Omental fat pad (tissue), 4 donors: ENCODE data around the gene JMJD7. TPM values are rescaled to one million over a fixed set of nuclear protein-coding genes. Genes with fewer than 3 reads are reported as not detected.

ENCODE experiments used
- ATAC-seq: fragments of 150-250 bp; one replicate; pipeline ENCODE4 v1.9.1; 2016; ENCODE audit warnings: mild to moderate bottlenecking, moderate library complexity; ENCODE audit not compliant: low FRiP score
- DNase-seq: peaks from one replicate; pipeline ENCODE4 v3.0.0-alpha.2; 2019; ENCODE audit warnings: low spot score
- total RNA-seq, 4 donors: library from RNA; depleted of rRNA; stranded (reverse); fragments of >200 nt; gene quantifications; one replicate each; pipeline ENCODE4 v1.1.0, GENCODE V29; 2016
- TF ChIP-seq, protein P1 (sequence below), 3 donors: fragments of 450-650 bp; IDR thresholded peaks; one replicate each; pipeline ENCODE4 v1.5.1; 2016 to 2017; ENCODE audit warnings: antibody characterized with exemption in 3 of 3, mild to moderate bottlenecking in 3 of 3, moderate library complexity in 2 of 3

JMJD7 gene
- total RNA-seq, 4 donors from 2014 or later, result 3.8 to 11.5 (median 8.5) TPM

DNA sequence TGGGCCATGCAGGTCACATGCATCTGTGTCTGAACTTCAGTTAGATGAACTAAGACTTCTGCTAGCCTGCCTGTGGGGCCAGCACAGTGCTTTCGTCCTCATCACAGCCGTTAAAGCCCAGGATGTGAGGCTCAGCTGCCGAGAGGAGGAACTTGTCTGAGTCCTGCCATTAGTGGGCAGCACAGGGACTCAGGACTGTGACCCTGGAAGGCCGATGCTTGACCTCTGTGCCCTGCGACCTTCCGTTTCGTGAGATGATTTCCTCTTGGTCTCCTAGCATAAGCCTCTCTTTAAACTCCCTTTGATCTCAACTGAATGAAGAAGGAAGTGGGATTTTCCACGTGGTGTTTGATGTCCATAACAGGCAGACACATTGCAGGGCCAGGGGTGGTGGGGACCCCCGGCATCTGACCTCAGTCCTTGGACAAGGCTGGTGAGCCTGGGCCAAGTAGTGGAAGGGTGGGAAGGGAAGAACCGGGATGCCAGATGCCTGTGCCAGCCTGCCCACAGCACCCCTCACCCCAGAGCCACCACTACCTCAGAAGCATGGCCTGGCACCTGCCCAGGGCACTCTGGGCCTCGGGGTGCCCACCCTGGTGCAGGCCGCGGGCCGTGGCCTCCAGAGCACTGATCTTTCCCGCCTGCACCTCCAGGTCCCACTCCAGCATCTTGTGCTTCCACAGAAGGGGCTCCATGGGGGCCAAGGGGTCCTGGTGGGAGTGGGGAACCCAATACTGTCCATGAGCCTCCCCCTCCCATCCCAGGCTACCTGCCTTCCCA, 32.3 kb downstream of the JMJD7 start:
- TF ChIP-seq, protein P1, sequence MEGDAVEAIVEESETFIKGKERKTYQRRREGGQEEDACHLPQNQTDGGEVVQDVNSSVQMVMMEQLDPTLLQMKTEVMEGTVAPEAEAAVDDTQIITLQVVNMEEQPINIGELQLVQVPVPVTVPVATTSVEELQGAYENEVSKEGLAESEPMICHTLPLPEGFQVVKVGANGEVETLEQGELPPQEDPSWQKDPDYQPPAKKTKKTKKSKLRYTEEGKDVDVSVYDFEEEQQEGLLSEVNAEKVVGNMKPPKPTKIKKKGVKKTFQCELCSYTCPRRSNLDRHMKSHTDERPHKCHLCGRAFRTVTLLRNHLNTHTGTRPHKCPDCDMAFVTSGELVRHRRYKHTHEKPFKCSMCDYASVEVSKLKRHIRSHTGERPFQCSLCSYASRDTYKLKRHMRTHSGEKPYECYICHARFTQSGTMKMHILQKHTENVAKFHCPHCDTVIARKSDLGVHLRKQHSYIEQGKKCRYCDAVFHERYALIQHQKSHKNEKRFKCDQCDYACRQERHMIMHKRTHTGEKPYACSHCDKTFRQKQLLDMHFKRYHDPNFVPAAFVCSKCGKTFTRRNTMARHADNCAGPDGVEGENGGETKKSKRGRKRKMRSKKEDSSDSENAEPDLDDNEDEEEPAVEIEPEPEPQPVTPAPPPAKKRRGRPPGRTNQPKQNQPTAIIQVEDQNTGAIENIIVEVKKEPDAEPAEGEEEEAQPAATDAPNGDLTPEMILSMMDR (IDR thresholded peaks at IDR 0.05), result no peak
- DNase-seq, result no peak
- no peak for ATAC-seq

DNA sequence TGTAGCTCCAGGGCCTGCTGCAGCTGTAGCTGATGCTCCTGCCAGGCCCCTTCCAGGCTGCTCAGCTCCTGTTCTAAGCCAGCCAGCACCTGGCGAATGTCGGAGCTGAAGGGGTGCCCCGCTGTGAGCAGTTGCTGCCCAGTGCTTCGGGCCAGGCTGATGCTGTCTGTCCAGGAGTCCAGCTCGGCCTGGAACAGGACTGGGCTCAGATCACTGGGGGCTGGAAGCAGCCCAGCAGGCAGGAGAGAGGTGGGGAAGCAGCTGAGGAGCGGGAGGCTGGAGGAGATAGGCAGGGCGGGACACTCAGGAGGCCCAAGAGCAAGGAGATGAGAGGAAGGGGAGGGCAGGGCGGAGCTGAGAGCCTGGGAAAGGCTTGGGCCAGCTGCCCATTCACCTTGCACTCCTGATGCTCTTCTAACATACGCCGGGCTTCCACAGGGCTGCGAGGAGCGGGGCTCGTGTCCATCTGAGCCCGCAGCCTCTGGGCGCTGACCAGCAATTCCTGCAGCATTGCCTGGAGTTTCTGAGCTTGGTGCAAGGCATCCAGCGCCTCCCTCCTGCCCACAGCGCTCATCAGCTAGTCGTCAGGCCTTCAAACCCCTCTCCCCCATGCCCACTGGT, 34.0 kb downstream of the JMJD7 start:
- ATAC-seq (no peak), DNase-seq (no peak)
- TF ChIP-seq, protein P1 (IDR thresholded peaks at IDR 0.05), result no peak

DNA sequence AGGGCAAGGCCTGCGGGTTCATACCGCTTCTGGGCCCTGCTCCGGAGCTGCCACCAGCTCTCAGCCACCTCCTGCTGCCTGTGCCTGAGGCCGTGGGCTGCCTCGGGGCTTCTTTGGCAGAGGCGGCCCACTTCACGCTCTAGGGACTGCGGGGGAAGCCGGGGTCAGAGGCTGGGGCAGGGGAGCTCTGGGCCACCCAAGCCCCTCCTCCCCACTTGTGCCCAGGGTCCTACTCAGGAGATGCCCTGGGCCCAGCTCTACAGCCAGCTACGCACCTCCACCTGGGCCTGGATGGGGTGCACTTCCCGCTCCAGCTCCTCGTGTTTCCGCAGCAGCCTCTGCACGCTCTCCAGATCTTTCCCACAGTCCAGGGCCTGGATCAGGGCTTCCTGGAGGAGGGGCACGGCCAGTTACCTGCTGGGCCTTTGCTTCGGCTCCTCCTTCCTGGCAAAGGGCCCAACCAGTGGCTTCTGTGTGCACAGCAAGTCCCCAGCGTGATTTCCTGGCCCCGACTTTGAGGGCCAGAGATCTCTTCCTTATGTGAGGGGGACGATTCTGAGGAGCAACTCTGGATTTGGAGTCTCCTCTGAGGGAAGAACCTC, 34.7 kb downstream of the JMJD7 start:
- DNase-seq (no peak), ATAC-seq (no peak)
- TF ChIP-seq, protein P1 (IDR thresholded peaks at IDR 0.05), result no peak

DNA sequence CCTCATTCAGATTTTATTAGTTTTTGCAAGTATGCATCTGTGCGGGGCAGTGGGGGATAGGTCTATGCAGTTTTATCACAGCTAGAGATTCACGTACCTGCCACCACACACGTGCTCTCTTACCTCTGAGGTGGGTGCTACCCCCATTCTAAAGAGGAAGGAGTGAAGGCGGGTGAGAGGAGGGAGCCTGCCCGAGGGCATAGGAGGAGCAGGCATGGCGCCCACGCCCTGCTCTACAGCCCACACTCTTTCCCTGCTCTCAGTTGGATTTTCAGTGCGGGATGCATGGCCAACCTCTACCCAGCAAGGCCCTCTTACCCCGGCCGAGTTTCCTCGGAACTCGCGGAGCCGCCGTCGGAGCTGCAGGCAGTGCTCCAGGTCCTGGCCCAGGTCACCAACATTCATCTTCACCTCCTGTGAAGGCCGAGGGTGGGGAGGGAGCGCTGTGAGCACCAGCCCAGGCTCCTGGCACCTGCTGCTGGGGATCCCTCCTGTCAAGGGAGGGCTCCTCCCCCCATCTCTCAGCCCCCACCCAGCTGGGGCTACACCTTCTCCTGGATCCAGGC, 37.7 kb downstream of the JMJD7 start:
- TF ChIP-seq, protein P1 (IDR thresholded peaks at IDR 0.05), result no peak
- ATAC-seq (no peak), DNase-seq (no peak)

DNA sequence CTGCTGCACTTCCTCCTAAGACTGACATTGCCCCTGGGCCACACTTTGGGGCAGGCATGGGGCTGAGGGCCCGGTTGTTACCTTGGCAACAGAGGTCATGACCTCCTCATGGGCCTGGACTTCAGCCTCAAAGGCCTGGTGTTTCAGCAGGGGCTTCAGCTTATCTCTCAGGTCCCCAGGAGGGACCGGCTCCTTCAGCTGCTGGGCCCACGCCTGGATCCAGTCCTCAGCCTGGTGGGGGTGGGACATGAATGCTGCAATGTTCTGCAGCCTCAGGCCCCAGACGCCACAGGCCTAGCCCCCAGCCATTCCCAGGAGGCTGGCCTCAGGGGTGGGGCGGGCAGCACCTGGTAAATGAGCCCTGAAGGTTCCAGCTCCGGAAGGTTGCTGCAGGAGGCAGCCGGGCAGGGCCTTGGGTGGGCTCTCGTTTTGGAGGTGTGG, 38.4 kb downstream of the JMJD7 start:
- no peak for DNase-seq
- ATAC-seq, result no peak
- TF ChIP-seq, protein P1 (IDR thresholded peaks at IDR 0.05), result no peak

DNA sequence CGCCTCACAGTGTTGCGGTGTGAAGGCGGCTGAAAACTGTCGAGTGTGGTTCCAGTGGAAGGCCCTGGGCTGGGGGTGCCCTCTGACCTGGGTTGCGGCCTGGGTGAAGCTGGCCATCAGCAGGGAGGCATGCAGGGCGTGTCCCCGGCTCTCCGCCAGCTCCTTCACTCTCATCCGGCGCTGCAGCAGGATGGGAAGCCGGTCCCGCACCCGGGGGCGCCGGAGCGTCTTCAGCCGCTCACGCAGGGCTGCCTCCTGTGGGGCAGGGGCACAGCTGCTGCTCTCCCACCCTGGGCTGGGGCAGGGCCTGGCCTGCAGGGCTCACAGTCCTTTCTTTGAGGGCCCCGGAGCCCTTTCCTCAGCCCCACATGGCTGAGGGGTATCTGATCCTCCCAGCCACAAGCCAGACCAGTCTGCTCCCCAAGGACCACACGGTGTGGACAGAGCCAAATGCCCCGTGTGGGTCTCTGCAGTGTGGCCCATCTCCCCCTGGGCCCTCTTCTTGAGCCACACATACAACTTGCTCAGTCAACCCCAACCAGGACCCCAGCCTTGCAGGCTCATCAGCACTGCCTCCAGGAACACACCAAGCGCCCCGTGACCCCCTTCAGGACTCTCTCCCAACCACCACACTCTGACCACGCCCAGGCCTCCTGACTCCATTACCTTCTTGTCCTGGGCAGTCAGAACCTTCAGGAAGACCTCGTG, 39.1 kb downstream of the JMJD7 start:
- TF ChIP-seq, protein P1 (IDR thresholded peaks at IDR 0.05), result no peak
- DNase-seq (no peak), ATAC-seq (no peak)
